H1 (cell line): Measurements from ENCODE around the gene ATG7.

ENCODE experiments used
- CREB1 ChIP-seq: IDR thresholded peaks from 2 replicates; pipeline ENCODE4 v1.6.1; 2012; ENCODE audit warnings: inconsistent platforms
- EZH2 ChIP-seq: fragments of 200-600 bp; sonication (generic); IDR thresholded peaks from 2 replicates; pipeline ENCODE4 v1.7.1; 2012; ENCODE audit warnings: low read depth, mild to moderate bottlenecking, moderate library complexity, low read length, inconsistent platforms; ENCODE audit not compliant: severe bottlenecking
- MAX ChIP-seq: IDR thresholded peaks from 2 replicates; pipeline ENCODE4 v1.6.1; 2012; ENCODE audit warnings: inconsistent platforms
- RAD21 ChIP-seq, 2 experiments: IDR thresholded peaks in 1 of 2; conservative IDR thresholded peaks in 1 of 2; 2 replicates each; pipeline ENCODE4 v1.6.1; 2011; ENCODE audit warnings: low read depth in 2 of 2, low read length in 2 of 2, improper control_type of control experiment in 1 of 2, inconsistent platforms in 1 of 2, mild to moderate bottlenecking in 1 of 2, moderate library complexity in 1 of 2
- TF ChIP-seq, protein P1 (sequence below), 3 experiments: IDR thresholded peaks; 1 replicate in 2 of 3; 2 replicates in 1 of 3; pipeline versions ENCODE4 v1.5.1 to v1.6.1; 2011; ENCODE audit warnings: low read length in 3 of 3, mild to moderate bottlenecking in 3 of 3, inconsistent platforms in 2 of 3, low read depth in 1 of 3, moderate library complexity in 1 of 3; ENCODE audit not compliant: insufficient read depth in 1 of 3; ENCODE audit errors: control extremely low read depth in 1 of 3

GRCh38 chr3:11544412-11545181 lies 272.4 kb downstream of the ATG7 start:
- TF ChIP-seq, protein P1, sequence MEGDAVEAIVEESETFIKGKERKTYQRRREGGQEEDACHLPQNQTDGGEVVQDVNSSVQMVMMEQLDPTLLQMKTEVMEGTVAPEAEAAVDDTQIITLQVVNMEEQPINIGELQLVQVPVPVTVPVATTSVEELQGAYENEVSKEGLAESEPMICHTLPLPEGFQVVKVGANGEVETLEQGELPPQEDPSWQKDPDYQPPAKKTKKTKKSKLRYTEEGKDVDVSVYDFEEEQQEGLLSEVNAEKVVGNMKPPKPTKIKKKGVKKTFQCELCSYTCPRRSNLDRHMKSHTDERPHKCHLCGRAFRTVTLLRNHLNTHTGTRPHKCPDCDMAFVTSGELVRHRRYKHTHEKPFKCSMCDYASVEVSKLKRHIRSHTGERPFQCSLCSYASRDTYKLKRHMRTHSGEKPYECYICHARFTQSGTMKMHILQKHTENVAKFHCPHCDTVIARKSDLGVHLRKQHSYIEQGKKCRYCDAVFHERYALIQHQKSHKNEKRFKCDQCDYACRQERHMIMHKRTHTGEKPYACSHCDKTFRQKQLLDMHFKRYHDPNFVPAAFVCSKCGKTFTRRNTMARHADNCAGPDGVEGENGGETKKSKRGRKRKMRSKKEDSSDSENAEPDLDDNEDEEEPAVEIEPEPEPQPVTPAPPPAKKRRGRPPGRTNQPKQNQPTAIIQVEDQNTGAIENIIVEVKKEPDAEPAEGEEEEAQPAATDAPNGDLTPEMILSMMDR (IDR thresholded peaks at IDR 0.05; ENCODE audit: control extremely low read depth in 1 of 3, insufficient read depth in 1 of 3, low read depth in 1 of 3, low read length in 3 of 3) = no peak
- TF ChIP-seq CREB1 = no peak
- TF ChIP-seq RAD21 (IDR thresholded peaks at IDR 0.05 in 1 of 2, conservative IDR thresholded peaks at IDR 0.05 in 1 of 2; ENCODE audit: low read depth in 2 of 2, low read length in 2 of 2) = no peak
- TF ChIP-seq MAX = no peak
- TF ChIP-seq EZH2 = no peak
